ENCODE results near the gene RGS18. TPM values are rescaled to one million over a fixed set of nuclear protein-coding genes. Genes with fewer than 3 reads are reported as not detected.

Gene RGS18
- total RNA-seq, 2 donors from 2014 or later: 0.46 to 1.7 TPM

DNA sequence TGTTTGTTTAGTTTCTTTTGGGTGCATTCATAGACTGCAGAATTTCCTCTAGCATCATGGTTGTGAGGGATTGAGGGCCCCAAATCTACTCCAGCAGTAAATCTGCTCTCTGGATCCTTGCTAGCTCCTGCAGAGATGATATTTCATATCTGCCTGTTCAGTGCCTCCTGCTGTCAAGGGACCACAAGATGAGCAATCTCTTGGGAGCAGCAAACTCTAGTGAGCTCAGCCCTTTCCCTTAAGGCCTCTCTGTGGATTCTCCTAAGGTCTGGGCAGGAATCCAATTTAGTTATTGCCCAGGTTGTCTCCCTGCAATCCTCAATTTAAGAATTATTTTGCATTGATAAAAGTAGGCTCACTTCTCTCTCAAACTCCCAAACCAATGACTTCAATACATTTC, 76.9 kb downstream of the RGS18 start:
- no peak for DNase-seq
- intact Hi-C loops (cut with DNase I, micrococcal nuclease): no loop called here
- no peak for ATAC-seq

Other genes starting within 250 kb of the RGS18 start
- not detected for gene RGS21, start 158.5 kb downstream of the RGS18 start, total RNA-seq